CD8-positive, alpha-beta memory T cell (primary cell): ENCODE data around the gene DKK2. TPM values are rescaled to one million over a fixed set of nuclear protein-coding genes. Genes with fewer than 3 reads are reported as not detected.

Source experiments
- CTCF ChIA-PET: fragments of 350-600 bp; sonication (Branson Sonifier 250); formaldehyde crosslinking; loops from one replicate; lab custom pipeline; 2021; ENCODE audit warnings: antibody characterized with exemption; lab: Charles Lee
- POLR2A ChIA-PET: fragments of 350-600 bp; sonication (Branson Sonifier 250); formaldehyde crosslinking; loops from one replicate; lab custom pipeline; 2021; ENCODE audit warnings: antibody characterized with exemption; lab: Charles Lee
- DNase-seq, 5 donors: peaks; one replicate each; pipeline versions ENCODE4 v3.0.0 to v3.0.0-alpha.2; 2020 to 2022; ENCODE audit warnings: mixed read lengths in 1 of 5
- H3K27ac ChIP-seq: one replicate; pipeline ENCODE4 v1.7.0; 2013; ENCODE audit warnings: low read depth, mild to moderate bottlenecking, low read length, moderate library complexity
- H3K27me3 ChIP-seq: 2 replicates; pipeline ENCODE4 v1.7.0; 2013; ENCODE audit warnings: low read length, mild to moderate bottlenecking; ENCODE audit not compliant: insufficient read depth, poor library complexity, severe bottlenecking
- H3K36me3 ChIP-seq: 2 replicates; pipeline ENCODE4 v1.7.0; 2013; ENCODE audit warnings: mild to moderate bottlenecking, low read length, moderate library complexity; ENCODE audit not compliant: insufficient read depth
- H3K4me1 ChIP-seq: 2 replicates; pipeline ENCODE4 v1.7.0; 2013; ENCODE audit warnings: mild to moderate bottlenecking, low read length, moderate library complexity; ENCODE audit not compliant: insufficient read depth
- H3K4me3 ChIP-seq: 2 replicates; pipeline ENCODE4 v1.7.0; 2013; ENCODE audit warnings: mild to moderate bottlenecking, low read length
- H3K9me3 ChIP-seq: 2 replicates; pipeline ENCODE4 v1.7.0; 2013; ENCODE audit warnings: mild to moderate bottlenecking, low read length
- H3K27ac Mint-ChIP-seq, 8 donors: one replicate each; pipeline ENCODE4 v1.8.0; 2020 to 2021; ENCODE audit warnings: mixed read lengths in 8 of 8, mild to moderate bottlenecking in 6 of 8, inconsistent platforms in 3 of 8, moderate library complexity in 3 of 8
- H3K27me3 Mint-ChIP-seq, 2 donors: one replicate each; pipeline ENCODE4 v1.8.0; 2020 to 2021; ENCODE audit warnings: mixed read lengths in 2 of 2, mild to moderate bottlenecking in 1 of 2, moderate library complexity in 1 of 2
- H3K36me3 Mint-ChIP-seq, 3 donors: one replicate each; pipeline ENCODE4 v1.8.0; 2020 to 2021; ENCODE audit warnings: mixed read lengths in 3 of 3, inconsistent platforms in 1 of 3, mild to moderate bottlenecking in 1 of 3
- H3K4me1 Mint-ChIP-seq, 3 donors: one replicate each; pipeline ENCODE4 v1.8.0; 2020 to 2021; ENCODE audit warnings: mixed read lengths in 3 of 3, inconsistent platforms in 1 of 3, mild to moderate bottlenecking in 1 of 3
- H3K4me3 Mint-ChIP-seq, 7 donors: one replicate each; pipeline ENCODE4 v1.8.0; 2020 to 2021; ENCODE audit warnings: mixed read lengths in 7 of 7, mild to moderate bottlenecking in 6 of 7, moderate library complexity in 4 of 7, inconsistent platforms in 2 of 7
- H3K9me3 Mint-ChIP-seq, 5 donors: one replicate each; pipeline ENCODE4 v1.8.0; 2020 to 2022; ENCODE audit warnings: mixed read lengths in 5 of 5, mild to moderate bottlenecking in 3 of 5, moderate library complexity in 2 of 5, inconsistent platforms in 1 of 5
- polyA plus RNA-seq: library from polyadenylated mRNA; unstranded; fragments of 300-500 nt; fragmentation: Illumina TruSeq; gene quantifications from one replicate; pipeline ENCODE4 v1.2.3, GENCODE V29; 2021
- total RNA-seq, 2 experiments: library from RNA; stranded (reverse); gene quantifications; one replicate each; pipeline ENCODE4 v1.2.3, GENCODE V29; 2021

DKK2 gene
- total and polyA plus RNA-seq, 3 experiments from 2014 or later: 0.07 to 0.36 TPM; not detected in 1

DNA sequence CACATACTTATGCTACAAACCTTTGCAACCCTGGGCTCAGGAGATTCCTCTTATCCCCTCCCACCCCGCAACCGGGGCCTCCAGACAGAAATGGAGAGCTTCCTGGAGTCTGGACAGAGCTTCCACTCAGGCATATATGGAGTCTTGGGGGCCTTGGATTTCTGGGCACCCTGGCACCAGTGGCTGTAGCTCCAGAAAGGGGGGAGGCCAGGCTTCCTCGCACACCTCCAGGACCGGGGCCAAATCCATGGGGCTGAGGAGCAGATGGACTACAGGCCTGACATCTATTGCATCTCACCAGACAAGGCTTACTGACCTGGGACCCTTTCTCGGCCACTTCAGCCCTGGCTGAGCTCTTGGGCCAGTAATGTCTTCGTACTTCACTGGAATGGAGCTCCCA is 143.3 kb downstream of the DKK2 start:
- Mint-ChIP-seq H3K9me3 (peaks cover 0 to 14% (median 0%) of the 10 kb centered on the region in 5 donors), H3K27me3 (no peaks in the 10 kb centered on the region), H3K4me3 (no peak overlapping the region), H3K4me1 (no peaks in the 10 kb centered on the region), H3K36me3 (no peaks in the 10 kb centered on the region), H3K27ac (no peak overlapping the region)
- no peaks in the 10 kb centered on the region for H3K27me3 ChIP-seq
- no peak overlapping the region for H3K27ac ChIP-seq
- DNase-seq: peak in 1 of 5 donors; percentile 33
- no peaks in the 10 kb centered on the region for H3K9me3 ChIP-seq
- H3K4me3 ChIP-seq: no peak overlapping the region
- no peaks in the 10 kb centered on the region for H3K36me3 ChIP-seq
- no peaks in the 10 kb centered on the region for H3K4me1 ChIP-seq
- POLR2A ChIA-PET: no interaction called here
- CTCF ChIA-PET: interaction anchor here (1.2 kb wide), 1 partner anchor 124 kb away, joined by 3 read pairs; no protein-coding TSS in a partner anchor

DNA sequence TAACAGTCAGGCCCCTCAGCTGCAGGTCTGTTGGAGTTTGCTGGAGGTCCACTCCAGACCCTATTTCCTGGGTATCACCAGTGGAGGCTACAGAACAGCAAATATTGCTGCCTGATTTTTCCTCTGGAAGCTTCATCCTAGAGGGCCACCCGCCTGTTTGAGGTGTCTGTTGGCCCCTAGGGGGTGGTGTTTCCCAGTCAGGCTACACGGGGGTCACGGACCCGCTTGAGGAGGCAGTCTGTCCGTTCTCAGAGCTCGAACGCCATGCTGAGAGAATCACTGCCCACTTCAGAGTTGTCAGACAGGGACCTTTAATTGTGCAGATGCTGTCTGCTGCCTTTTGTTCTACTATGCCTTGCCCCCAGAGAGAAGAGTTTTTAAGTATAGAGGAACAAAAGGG is 160.8 kb downstream of the DKK2 start:
- H3K4me3 Mint-ChIP-seq: no peak overlapping the region
- H3K27me3 ChIP-seq: no peaks in the 10 kb centered on the region
- POLR2A ChIA-PET: no interaction called here
- DNase-seq: no peak
- CTCF ChIA-PET: no interaction called here
- H3K36me3 ChIP-seq: no peaks in the 10 kb centered on the region
- no peaks in the 10 kb centered on the region for H3K9me3 ChIP-seq
- no peak overlapping the region for H3K27ac ChIP-seq
- peaks cover 0 to 6% (median 0%) of the 10 kb centered on the region in 5 donors for H3K9me3 Mint-ChIP-seq
- no peak overlapping the region for H3K27ac Mint-ChIP-seq
- no peaks in the 10 kb centered on the region for H3K36me3 Mint-ChIP-seq
- no peaks in the 10 kb centered on the region for H3K4me1 ChIP-seq
- no peak overlapping the region for H3K4me3 ChIP-seq
- no peaks in the 10 kb centered on the region for H3K4me1 Mint-ChIP-seq
- peaks cover 0 to 5% of the 10 kb centered on the region in 2 donors for H3K27me3 Mint-ChIP-seq
